SK-N-SH (cell line): ENCODE data around the gene MALT1.

Source experiments
- CTCF ChIP-seq: fragments of 200-600 bp; sonication (generic); IDR thresholded peaks from 2 replicates; pipeline ENCODE4 v1.6.1; 2017; ENCODE audit warnings: antibody characterized with exemption, mild to moderate bottlenecking, moderate library complexity
- GABPA ChIP-seq: IDR thresholded peaks from 2 replicates; pipeline ENCODE4 v1.4.0; 2012; ENCODE audit warnings: low read depth, mild to moderate bottlenecking
- MEF2A ChIP-seq: IDR thresholded peaks from 2 replicates; pipeline ENCODE4 v1.4.0; 2012; ENCODE audit warnings: low read depth, borderline replicate concordance
- MXI1 ChIP-seq: IDR thresholded peaks from 2 replicates; pipeline ENCODE4 v1.6.1; 2012; ENCODE audit warnings: mild to moderate bottlenecking, low read depth, low read length, improper control_type of control experiment
- POLR2AphosphoS5 ChIP-seq: IDR thresholded peaks from 2 replicates; pipeline ENCODE4 v1.6.1; 2012; ENCODE audit warnings: low read depth, low read length
- SMC3 ChIP-seq: IDR thresholded peaks from 2 replicates; pipeline ENCODE4 v1.6.1; 2012; ENCODE audit warnings: low read depth, low read length, improper control_type of control experiment
- TAF1 ChIP-seq: IDR thresholded peaks from 2 replicates; pipeline ENCODE4 v1.6.1; 2012; ENCODE audit warnings: low read depth, mild to moderate bottlenecking, low read length, moderate library complexity, borderline replicate concordance
- USF1 ChIP-seq: IDR thresholded peaks from 2 replicates; pipeline ENCODE4 v1.4.0; 2012; ENCODE audit warnings: low read depth, borderline replicate concordance
- ZBTB33 ChIP-seq: IDR thresholded peaks from 2 replicates; pipeline ENCODE4 v1.4.0; 2012; ENCODE audit warnings: low read depth, borderline replicate concordance

- no peak for TF ChIP-seq USF1
- no peak for TF ChIP-seq MEF2A
- no peak for TF ChIP-seq ZBTB33
- no peak for TF ChIP-seq MXI1
- TF ChIP-seq POLR2AphosphoS5 = no peak
- no peak for TF ChIP-seq CTCF
- no peak for TF ChIP-seq SMC3
- no peak for TF ChIP-seq TAF1
- no peak for TF ChIP-seq GABPA
Measured at GRCh38 chr18:58761241-58761969, 90.1 kb downstream of the MALT1 start.
